GM13976 (cell line): ENCODE measurements around the gene SRC.

ENCODE experiments used
- DNase-seq: peaks from one replicate; pipeline ENCODE4 v3.0.0; 2012; ENCODE audit warnings: low spot score
- in situ Hi-C: fragments of 300-500 bp; cut with MboI; formaldehyde crosslinking; loops from one replicate; pipeline ENCODE4 v1.12.0; 2022; ENCODE audit warnings: low sequenced_read_pairs, mixed read lengths, inconsistent platforms; ENCODE audit not compliant: unreplicated experiment
- TF ChIP-seq, protein P1 (sequence below): IDR thresholded peaks from 2 replicates; pipeline ENCODE4 v1.5.1; 2012; ENCODE audit warnings: borderline replicate concordance, mild to moderate bottlenecking; ENCODE audit not compliant: insufficient read depth; ENCODE audit errors: extremely low read depth, missing control alignments, control extremely low read depth

The SRC gene

DNA sequence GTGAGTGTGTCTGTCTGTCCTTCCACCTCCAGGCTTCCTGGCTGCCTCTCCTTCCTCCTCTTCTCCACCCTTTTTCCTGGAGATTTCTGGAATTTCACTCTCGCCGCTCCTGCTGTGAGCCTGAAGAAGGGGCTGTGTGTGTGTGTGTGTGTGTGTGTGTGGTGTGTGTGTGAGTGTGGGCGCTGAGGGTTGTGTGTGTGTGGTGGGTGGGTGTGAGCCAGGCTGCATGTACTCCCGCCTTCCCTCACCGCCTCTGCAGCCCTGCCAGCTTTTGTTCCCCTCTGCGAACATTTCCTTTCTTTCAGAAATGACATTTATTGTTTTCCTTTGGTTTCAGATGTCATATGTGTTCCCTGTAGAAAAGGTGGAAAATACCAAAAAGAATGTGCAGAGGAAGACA lies 76.0 kb downstream of the SRC start:
- DNase-seq, result no peak
- in situ Hi-C loops, result no loop called here
- TF ChIP-seq, protein P1, sequence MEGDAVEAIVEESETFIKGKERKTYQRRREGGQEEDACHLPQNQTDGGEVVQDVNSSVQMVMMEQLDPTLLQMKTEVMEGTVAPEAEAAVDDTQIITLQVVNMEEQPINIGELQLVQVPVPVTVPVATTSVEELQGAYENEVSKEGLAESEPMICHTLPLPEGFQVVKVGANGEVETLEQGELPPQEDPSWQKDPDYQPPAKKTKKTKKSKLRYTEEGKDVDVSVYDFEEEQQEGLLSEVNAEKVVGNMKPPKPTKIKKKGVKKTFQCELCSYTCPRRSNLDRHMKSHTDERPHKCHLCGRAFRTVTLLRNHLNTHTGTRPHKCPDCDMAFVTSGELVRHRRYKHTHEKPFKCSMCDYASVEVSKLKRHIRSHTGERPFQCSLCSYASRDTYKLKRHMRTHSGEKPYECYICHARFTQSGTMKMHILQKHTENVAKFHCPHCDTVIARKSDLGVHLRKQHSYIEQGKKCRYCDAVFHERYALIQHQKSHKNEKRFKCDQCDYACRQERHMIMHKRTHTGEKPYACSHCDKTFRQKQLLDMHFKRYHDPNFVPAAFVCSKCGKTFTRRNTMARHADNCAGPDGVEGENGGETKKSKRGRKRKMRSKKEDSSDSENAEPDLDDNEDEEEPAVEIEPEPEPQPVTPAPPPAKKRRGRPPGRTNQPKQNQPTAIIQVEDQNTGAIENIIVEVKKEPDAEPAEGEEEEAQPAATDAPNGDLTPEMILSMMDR, result no peak

DNA sequence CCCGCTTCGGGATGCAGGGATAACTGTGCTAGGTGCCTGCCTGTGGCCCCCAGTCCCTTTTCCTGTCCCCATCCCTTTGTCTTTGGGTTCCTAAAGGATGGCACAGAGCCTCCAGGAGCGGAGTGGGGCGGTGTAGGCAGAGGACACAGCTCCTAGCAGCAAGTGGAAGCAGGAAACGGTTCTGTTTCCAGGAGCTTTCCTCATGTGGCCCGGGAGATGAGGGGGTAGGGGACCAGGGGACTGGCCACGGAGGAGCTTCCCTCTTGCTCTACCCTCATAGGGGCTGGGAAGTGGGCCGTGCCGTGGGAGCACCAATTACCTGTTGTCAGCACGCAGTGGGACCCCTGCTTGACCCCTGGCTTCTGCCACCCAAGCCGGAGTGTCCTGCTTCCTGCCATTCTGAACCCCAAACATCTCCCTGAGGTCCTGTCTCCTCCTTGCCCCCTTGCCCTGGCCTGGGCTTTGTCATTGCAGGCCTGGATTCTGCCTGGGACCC lies 76.9 kb downstream of the SRC start:
- TF ChIP-seq, protein P1, result no peak
- in situ Hi-C loops, result no loop called here
- DNase-seq, result no peak

DNA sequence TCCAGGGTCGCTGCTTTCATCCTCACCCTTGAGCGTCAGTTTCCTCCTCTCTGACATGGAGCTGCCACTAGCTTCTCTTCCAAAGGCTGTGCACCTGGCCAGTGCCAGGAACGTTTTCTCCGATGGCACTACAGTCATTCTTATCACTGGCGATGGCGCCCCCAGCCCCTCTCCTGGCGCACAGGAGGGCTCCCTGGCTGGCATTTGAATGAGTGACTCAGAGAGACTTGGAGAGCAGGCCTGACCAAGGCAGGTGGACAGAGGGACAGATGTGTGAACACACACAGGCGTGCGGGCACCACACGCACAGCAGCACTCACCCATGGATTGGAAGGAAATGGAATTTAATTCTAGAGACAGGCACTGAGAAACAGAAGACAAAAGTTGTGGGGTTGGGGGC lies 77.6 kb downstream of the SRC start:
- in situ Hi-C loops, result no loop called here
- TF ChIP-seq, protein P1, result no peak
- DNase-seq, result no peak

DNA sequence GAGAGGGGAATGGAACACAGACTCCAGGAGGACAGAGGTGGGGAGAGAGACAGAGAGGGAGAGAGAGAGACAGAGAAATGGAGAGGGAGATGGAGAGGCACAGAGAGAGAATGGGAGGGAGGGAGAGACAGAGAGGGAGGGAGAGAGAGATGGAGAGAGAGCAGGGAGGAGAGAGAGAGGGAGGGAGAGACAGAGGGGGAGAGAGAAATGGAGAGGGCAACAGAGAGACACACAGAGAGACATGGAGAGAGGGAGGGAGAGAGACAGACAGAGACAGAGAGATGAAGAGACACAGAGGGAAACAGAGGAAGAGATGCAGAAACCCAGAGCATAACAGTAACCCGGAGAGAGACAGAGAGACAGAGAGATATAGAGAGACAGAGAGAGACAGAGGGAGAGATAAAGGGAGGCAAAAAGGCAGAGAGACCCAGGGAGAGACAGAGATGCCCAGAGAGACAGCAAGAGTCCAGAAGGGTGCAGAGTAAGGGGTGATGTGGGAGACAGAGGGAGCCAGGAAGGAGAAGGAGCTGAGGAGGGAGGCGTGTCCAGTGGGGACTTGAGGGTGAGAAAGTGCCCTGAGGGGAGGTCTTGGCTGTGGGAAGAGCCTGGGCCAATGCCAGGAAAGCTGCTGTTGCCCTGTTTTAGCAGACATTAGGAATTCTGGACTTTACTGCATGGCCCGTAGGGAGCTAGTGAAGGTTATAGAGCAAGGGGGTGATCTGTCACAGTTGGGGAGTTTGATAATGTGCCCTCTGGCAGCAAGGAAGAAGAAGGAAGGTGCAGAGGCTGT lies 78.3 kb downstream of the SRC start:
- in situ Hi-C loops, result no loop called here
- no peak for DNase-seq
- TF ChIP-seq, protein P1, result no peak

DNA sequence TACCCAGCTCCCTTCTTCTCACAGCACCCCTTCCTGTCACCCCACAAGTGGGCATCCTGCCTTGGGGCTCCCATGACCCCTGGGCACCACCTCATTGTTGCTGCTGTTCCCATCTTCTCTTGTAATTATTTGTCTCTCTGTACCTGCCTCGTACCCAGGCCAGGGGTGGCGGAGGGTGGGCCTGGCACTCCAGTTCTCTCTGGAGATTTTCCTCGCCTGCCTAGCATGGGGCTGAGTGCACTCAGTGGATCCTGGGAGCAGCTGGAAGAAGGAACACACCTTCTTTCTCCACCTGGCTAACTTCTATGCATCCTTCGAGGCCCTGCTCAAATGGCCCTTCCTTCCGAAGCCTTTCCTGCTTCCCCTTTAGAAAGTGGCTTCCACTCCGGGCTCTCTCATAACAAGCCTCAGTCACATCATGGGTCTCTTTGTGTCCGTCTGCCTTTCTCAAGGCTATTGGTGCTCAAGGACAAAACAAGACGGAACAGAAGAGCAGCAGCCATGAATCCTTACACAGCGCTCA lies 79.2 kb downstream of the SRC start:
- DNase-seq, result no peak
- in situ Hi-C loops, result no loop called here
- TF ChIP-seq, protein P1, result no peak

DNA sequence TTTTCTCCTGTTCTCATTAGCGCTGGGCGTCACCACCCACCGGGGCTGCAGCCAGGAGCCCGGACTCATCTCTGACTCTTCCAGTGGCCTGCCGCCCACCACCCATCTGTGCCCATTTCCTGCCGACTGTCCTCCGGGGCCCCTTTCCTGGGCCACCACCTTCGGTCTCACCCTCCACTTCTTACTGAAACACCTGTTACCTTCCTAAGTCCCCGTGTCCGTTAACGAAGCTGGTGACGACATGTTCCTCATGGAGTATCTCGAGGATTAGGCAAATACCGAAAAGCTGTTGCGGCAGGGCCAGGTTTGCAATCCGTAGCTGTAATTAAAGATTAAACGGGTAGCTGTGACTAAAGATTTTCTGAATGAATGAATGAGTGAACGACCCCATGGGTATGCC lies 80.2 kb downstream of the SRC start:
- DNase-seq, result no peak
- in situ Hi-C loops, result no loop called here
- TF ChIP-seq, protein P1, result no peak
